NT2/D1 (cell line): ENCODE results near the gene PBRM1.

ENCODE experiments used
- SUZ12 ChIP-seq: IDR thresholded peaks from 2 replicates; pipeline ENCODE4 v1.6.1; 2011; ENCODE audit not compliant: insufficient read length, insufficient read depth; ENCODE audit errors: extremely low read depth
- YY1 ChIP-seq: IDR thresholded peaks from 2 replicates; pipeline ENCODE4 v1.6.1; 2011; ENCODE audit not compliant: insufficient read length, insufficient read depth
- ZNF274 ChIP-seq: IDR thresholded peaks from 2 replicates; pipeline ENCODE4 v1.6.1; 2011; ENCODE audit warnings: mild to moderate bottlenecking, low read depth, low read length

DNA sequence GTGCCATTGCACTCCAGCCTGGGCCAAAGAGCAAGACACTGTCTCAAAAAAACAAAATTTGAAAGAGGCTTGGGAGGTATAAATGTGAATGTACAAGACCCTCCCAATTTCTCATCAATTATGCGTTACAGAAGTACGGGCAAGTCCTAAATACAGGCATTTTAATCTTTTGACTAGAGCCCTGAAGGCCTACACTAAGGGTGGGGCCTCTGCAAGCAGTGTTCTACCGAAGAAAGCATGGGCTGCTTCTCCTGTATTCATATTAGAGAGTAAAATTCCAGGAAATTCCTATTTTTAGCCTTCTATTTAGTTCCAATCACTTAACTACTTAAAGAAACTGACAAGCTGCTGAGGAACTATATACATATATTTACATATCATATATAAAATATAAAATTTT lies 25.7 kb downstream of the PBRM1 start:
- TF ChIP-seq YY1, result no peak
- TF ChIP-seq ZNF274, result no peak
- TF ChIP-seq SUZ12, result no peak
